GM18507 (cell line): ENCODE results near the gene EIF4ENIF1.
"Not testable (repeated sequence)": the region's sequence is repeated elsewhere in the genome, so short reads cannot be mapped to it uniquely, and the experiment has no call there.

Experiments used
- DNase-seq: peaks from one replicate; pipeline ENCODE4 v3.0.0; 2011; ENCODE audit warnings: low read depth; ENCODE audit not compliant: insufficient read length; ENCODE audit errors: extremely low spot score
- FAIRE-seq: peaks from 2 replicates; lab custom pipeline; 2011; peaks lifted over from hg19 to GRCh38; lab: Jason Lieb, UNC

The EIF4ENIF1 gene

GRCh38 chr22:31446767-31447166 lies 42.9 kb downstream of the EIF4ENIF1 start:
- FAIRE-seq, result no peak
- DNase-seq, result no peak

GRCh38 chr22:31446208-31446607 lies 43.4 kb downstream of the EIF4ENIF1 start:
- FAIRE-seq (no peak), DNase-seq (no peak)

- FAIRE-seq (no peak), DNase-seq (no peak)
Observed at GRCh38 chr22:31445642-31446041, 44.0 kb downstream of the EIF4ENIF1 start.

- FAIRE-seq (no peak), DNase-seq (no peak)
Observed at GRCh38 chr22:31443516-31443915, 46.1 kb downstream of the EIF4ENIF1 start.

- FAIRE-seq (no peak), DNase-seq (no peak)
Observed at GRCh38 chr22:31442768-31443489, 46.7 kb downstream of the EIF4ENIF1 start.

- FAIRE-seq (no peak), DNase-seq (no peak)
Observed at GRCh38 chr22:31441652-31442051, 48.0 kb downstream of the EIF4ENIF1 start.

- FAIRE-seq (no peak), DNase-seq (no peak)
Observed at GRCh38 chr22:31440681-31441080, 49.0 kb downstream of the EIF4ENIF1 start.

GRCh38 chr22:31439808-31440207 lies 49.8 kb downstream of the EIF4ENIF1 start:
- FAIRE-seq (no peak), DNase-seq (no peak)

- no peak for FAIRE-seq
- DNase-seq, result no peak
Observed at GRCh38 chr22:31436132-31436531, 53.5 kb downstream of the EIF4ENIF1 start.

- FAIRE-seq (no peak), DNase-seq (no peak)
Observed at GRCh38 chr22:31431950-31432349, 57.7 kb downstream of the EIF4ENIF1 start.

GRCh38 chr22:31425331-31426050 lies 64.2 kb downstream of the EIF4ENIF1 start:
- DNase-seq, result no peak
- no peak for FAIRE-seq

- not testable (repeated sequence) for FAIRE-seq, DNase-seq
Observed at GRCh38 chr22:31402350-31402749, 87.3 kb downstream of the EIF4ENIF1 start.

- DNase-seq, result no peak
- FAIRE-seq, result no peak
Observed at GRCh38 chr22:31400023-31400397, 89.6 kb downstream of the EIF4ENIF1 start.

- DNase-seq (peak; percentile 99), FAIRE-seq (peak; percentile 97)
Observed at GRCh38 chr22:31399211-31400022, 90.2 kb downstream of the EIF4ENIF1 start, which contains the start of gene DRG1. Gene DRG1, plus strand, starts transcription at chr22:31399604. Its CDS starts 80 bp downstream, at chr22:31399684.

GRCh38 chr22:31398231-31398630 lies 91.4 kb downstream of the EIF4ENIF1 start:
- FAIRE-seq (no peak), DNase-seq (no peak)

- DNase-seq, result no peak
- no peak for FAIRE-seq
Observed at GRCh38 chr22:31394326-31394725, 95.3 kb downstream of the EIF4ENIF1 start.

GRCh38 chr22:31393893-31394292 lies 95.7 kb downstream of the EIF4ENIF1 start:
- DNase-seq (no peak), FAIRE-seq (no peak)
